ENCODE measurements around the gene ERBB2. TPM values are rescaled to one million over a fixed set of nuclear protein-coding genes. Genes with fewer than 3 reads are reported as not detected.

ERBB2 gene
- total and polyA plus RNA-seq, 2 of the 4 experiments (the other 2 are of a cell fraction) = 28.7 to 33.3 TPM

- POLR2A ChIA-PET (ENCODE audit: unreplicated experiment) = no interaction called here
- Histone ChIP-seq H3K9me1 (ENCODE audit: insufficient read depth, low read length) (peaks cover 13% of the 10 kb centered on the region), H2BK5ac (ENCODE audit: low read depth, low read length, poor library complexity, severe bottlenecking) (no peak overlapping the region)
Measured at GRCh38 chr17:39729280-39729851, 29.5 kb downstream of the ERBB2 start.

More at GRCh38 chr17:39729280-39729851, 29.5 kb downstream of the ERBB2 start:
- Histone ChIP-seq H3K4me1 (ENCODE audit: control insufficient read depth, insufficient read depth, low read length) (peaks cover 5% of the 10 kb centered on the region; the same call in 1 of the 2 replicates), H3K23ac (ENCODE audit: low read depth, low read length) (no peak overlapping the region), H3K27me3 (ENCODE audit: control insufficient read depth, insufficient read depth, low read length) (no peaks in the 10 kb centered on the region), H2BK15ac (ENCODE audit: low read depth, low read length) (no peak overlapping the region), H2BK120ac (ENCODE audit: low read depth, low read length) (no peak overlapping the region), H3K18ac (ENCODE audit: low read depth, low read length) (no peak overlapping the region), H3K14ac (replicated peaks; ENCODE audit: low read depth, low read length) (peak overlapping the region; percentile 83), H2AK9ac (replicated peaks; ENCODE audit: low read depth, low read length, poor library complexity) (peak overlapping the region; percentile 97), H3K9ac (ENCODE audit: low read depth, low read length) (peak overlapping the region; percentile 83), H3K4ac (ENCODE audit: low read depth, low read length) (no peak overlapping the region), H2BK20ac (ENCODE audit: low read depth, low read length) (no peak overlapping the region), H2AFZ (replicated peaks; ENCODE audit: low read length, poor library complexity) (no peak overlapping the region), H3K36me3 (ENCODE audit: control insufficient read depth, insufficient read depth, low read length) (peaks cover 39% of the 10 kb centered on the region), H4K20me1 (ENCODE audit: insufficient read depth, low read length) (no peaks in the 10 kb centered on the region; the same call in 1 of the 2 replicates), H3K79me1 (ENCODE audit: low read depth in 1 of 2, low read length in 2 of 2) (peaks cover 9 to 17% of the 10 kb centered on the region in 2 experiments), H3K4me3 (ENCODE audit: insufficient read depth, low read depth, low read length) (peak overlapping the region; percentile 74), H4K91ac (ENCODE audit: insufficient read depth, low read depth, low read length) (no peak overlapping the region), H3K27ac (ENCODE audit: insufficient read depth, low read length) (no peak overlapping the region), H4K5ac (ENCODE audit: low read depth, low read length) (no peak overlapping the region), H3K56ac (ENCODE audit: extremely low read depth, insufficient read depth, low read length) (no peak overlapping the region), H3K9me3 (ENCODE audit: control insufficient read depth, insufficient read depth, low read length) (no peaks in the 10 kb centered on the region), H4K8ac (ENCODE audit: low read depth in 2 of 2, low read length in 2 of 2) (peak overlapping the region in 1 of 2 experiments; percentile 85; a peak in 2 of 4 replicates), H3K4me2 (ENCODE audit: low read depth, low read length) (peak overlapping the region; percentile 95), H2AK5ac (ENCODE audit: low read depth, low read length) (peak overlapping the region; percentile 84; the same call in 1 of the 2 replicates)
- CTCF ChIA-PET = interaction anchor here (0.5 to 1.8 kb wide), 3 partner anchors 20 to 108 kb away, joined by 3 to 5 read pairs (median 3); no protein-coding TSS in a partner anchor
- dilution Hi-C loops (cut with HindIII; ENCODE audit: low sequenced_read_pairs, unreplicated experiment) (no loop called here), intact Hi-C loops (cut with micrococcal nuclease) (no loop called here), in situ Hi-C loops (cut with MboI; ENCODE audit: low sequenced_read_pairs) (no loop called here)
- ATAC-seq (ENCODE audit: low read depth) (no peak), DNase-seq (peak; percentile 32)
- TSS peak; percentile 94 for BruUV-seq (replicated peaks)
- TF ChIP-seq MAFK (IDR thresholded peaks at IDR 0.05; ENCODE audit: low read depth, low read length) (no peak), POLR2A (IDR thresholded peaks at IDR 0.05; ENCODE audit: low read depth, low read length) (no peak), MAZ (IDR thresholded peaks at IDR 0.05; ENCODE audit: borderline replicate concordance, low read depth, low read length) (no peak), SMC3 (IDR thresholded peaks at IDR 0.05; ENCODE audit: low read depth, low read length) (no peak), NFE2L2 (IDR thresholded peaks at IDR 0.05; ENCODE audit: low read depth, low read length) (no peak), FOS (IDR thresholded peaks at IDR 0.05; ENCODE audit: low read depth, low read length) (no peak), RFX5 (IDR thresholded peaks at IDR 0.05; ENCODE audit: low read depth, low read length) (no peak), CHD1 (IDR thresholded peaks at IDR 0.05; ENCODE audit: low read depth, low read length) (no peak), RCOR1 (IDR thresholded peaks at IDR 0.05; ENCODE audit: insufficient replicate concordance, low read length) (no peak), RAD21 (IDR thresholded peaks at IDR 0.05; ENCODE audit: low read length) (no peak), BHLHE40 (IDR thresholded peaks at IDR 0.05; ENCODE audit: low read depth, low read length) (no peak)
- TF ChIP-seq, protein P1, sequence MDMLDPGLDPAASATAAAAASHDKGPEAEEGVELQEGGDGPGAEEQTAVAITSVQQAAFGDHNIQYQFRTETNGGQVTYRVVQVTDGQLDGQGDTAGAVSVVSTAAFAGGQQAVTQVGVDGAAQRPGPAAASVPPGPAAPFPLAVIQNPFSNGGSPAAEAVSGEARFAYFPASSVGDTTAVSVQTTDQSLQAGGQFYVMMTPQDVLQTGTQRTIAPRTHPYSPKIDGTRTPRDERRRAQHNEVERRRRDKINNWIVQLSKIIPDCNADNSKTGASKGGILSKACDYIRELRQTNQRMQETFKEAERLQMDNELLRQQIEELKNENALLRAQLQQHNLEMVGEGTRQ (IDR thresholded peaks at IDR 0.05; ENCODE audit: low read depth, low read length) = no peak
- TF ChIP-seq, protein P2, sequence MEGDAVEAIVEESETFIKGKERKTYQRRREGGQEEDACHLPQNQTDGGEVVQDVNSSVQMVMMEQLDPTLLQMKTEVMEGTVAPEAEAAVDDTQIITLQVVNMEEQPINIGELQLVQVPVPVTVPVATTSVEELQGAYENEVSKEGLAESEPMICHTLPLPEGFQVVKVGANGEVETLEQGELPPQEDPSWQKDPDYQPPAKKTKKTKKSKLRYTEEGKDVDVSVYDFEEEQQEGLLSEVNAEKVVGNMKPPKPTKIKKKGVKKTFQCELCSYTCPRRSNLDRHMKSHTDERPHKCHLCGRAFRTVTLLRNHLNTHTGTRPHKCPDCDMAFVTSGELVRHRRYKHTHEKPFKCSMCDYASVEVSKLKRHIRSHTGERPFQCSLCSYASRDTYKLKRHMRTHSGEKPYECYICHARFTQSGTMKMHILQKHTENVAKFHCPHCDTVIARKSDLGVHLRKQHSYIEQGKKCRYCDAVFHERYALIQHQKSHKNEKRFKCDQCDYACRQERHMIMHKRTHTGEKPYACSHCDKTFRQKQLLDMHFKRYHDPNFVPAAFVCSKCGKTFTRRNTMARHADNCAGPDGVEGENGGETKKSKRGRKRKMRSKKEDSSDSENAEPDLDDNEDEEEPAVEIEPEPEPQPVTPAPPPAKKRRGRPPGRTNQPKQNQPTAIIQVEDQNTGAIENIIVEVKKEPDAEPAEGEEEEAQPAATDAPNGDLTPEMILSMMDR (conservative IDR thresholded peaks at IDR 0.05; ENCODE audit: low read depth, low read length) = no peak
- TF ChIP-seq, protein P3, sequence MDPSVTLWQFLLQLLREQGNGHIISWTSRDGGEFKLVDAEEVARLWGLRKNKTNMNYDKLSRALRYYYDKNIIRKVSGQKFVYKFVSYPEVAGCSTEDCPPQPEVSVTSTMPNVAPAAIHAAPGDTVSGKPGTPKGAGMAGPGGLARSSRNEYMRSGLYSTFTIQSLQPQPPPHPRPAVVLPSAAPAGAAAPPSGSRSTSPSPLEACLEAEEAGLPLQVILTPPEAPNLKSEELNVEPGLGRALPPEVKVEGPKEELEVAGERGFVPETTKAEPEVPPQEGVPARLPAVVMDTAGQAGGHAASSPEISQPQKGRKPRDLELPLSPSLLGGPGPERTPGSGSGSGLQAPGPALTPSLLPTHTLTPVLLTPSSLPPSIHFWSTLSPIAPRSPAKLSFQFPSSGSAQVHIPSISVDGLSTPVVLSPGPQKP (IDR thresholded peaks at IDR 0.05; ENCODE audit: borderline replicate concordance, low read depth, low read length) = no peak
- WGBS, 2 experiments (ENCODE audit: extremely low coverage in 2 of 2, insufficient read length in 1 of 2) = 83% methylated on average over 1 of the region's 6 CpGs; no CpG with 5 or more reads in 1 of the 2 experiments

Measured in IMR-90 (cell line).